HEK293 (cell line): ENCODE data around the gene ZNF556.
A peak's percentile ranks its signal among the peaks of the same experiment; 100 is the strongest.

Source experiments
- CTCF ChIA-PET: fragments of 350-600 bp; formaldehyde crosslinking; extraction: SDS; loops from one replicate; lab custom pipeline; 2021; ENCODE audit warnings: antibody characterized with exemption; lab: Yijun Ruan, JAX
- POLR2A ChIA-PET: fragments of 300-600 bp; formaldehyde crosslinking; extraction: SDS; loops from one replicate; lab custom pipeline; 2020; ENCODE audit warnings: antibody characterized with exemption, inconsistent platforms; lab: Yijun Ruan, JAX
- H3K27ac ChIP-seq: fragments of 200-500 bp; sonication (Bioruptor generic); 2 replicates; pipeline ENCODE4 v1.5.1; 2014; ENCODE audit warnings: low read depth, low read length, control low read depth, inconsistent platforms; ENCODE audit errors: extremely low read depth
- H3K36me3 ChIP-seq, 2 experiments: fragments of 200-500 bp in 1 of 2; sonication (Bioruptor generic) in 1 of 2; 1 replicate in 1 of 2; 2 replicates in 1 of 2; pipeline ENCODE4 v1.5.1; 2014 to 2017; ENCODE audit warnings: inconsistent platforms in 2 of 2, low read length in 2 of 2; ENCODE audit not compliant: control insufficient read depth in 2 of 2, insufficient read depth in 1 of 2
- H3K4me1 ChIP-seq: fragments of 200-500 bp; sonication (Bioruptor generic); 2 replicates; pipeline ENCODE4 v1.5.1; 2014; ENCODE audit warnings: mild to moderate bottlenecking, low read length, inconsistent platforms; ENCODE audit not compliant: control insufficient read depth, insufficient read depth
- H3K4me3 ChIP-seq: 2 replicates; pipeline ENCODE4 v1.5.1; 2011; ENCODE audit warnings: low read depth, mild to moderate bottlenecking, control low read depth, low read length, moderate library complexity
- H3K9me3 ChIP-seq: fragments of 200-500 bp; sonication (Bioruptor generic); 2 replicates; pipeline ENCODE4 v1.5.1; 2014; ENCODE audit warnings: low read depth, low read length, inconsistent platforms; ENCODE audit not compliant: control insufficient read depth, insufficient read depth
- ATF2 ChIP-seq: fragments of 450-650 bp; formaldehyde crosslinking; IDR thresholded peaks from 2 replicates; pipeline ENCODE4 v1.5.1; 2016; ENCODE audit warnings: missing biosample characterization, missing genetic modification characterization, low read depth
- BCL6B ChIP-seq: fragments of 450-650 bp; formaldehyde crosslinking; IDR thresholded peaks from 2 replicates; pipeline ENCODE4 v1.5.1; 2017; ENCODE audit warnings: missing biosample characterization, missing genetic modification characterization
- EGR2 ChIP-seq: fragments of 450-650 bp; formaldehyde crosslinking; IDR thresholded peaks from 2 replicates; pipeline ENCODE4 v1.5.1; 2016; ENCODE audit warnings: low read depth, missing biosample characterization, missing genetic modification characterization
- HIC1 ChIP-seq: fragments of 450-650 bp; formaldehyde crosslinking; IDR thresholded peaks from 2 replicates; pipeline ENCODE4 v1.5.1; 2016; ENCODE audit warnings: missing biosample characterization, missing genetic modification characterization
- HOXC10 ChIP-seq: sonication (generic); formaldehyde crosslinking; IDR thresholded peaks from 2 replicates; pipeline ENCODE4 v1.8.1; 2023; ENCODE audit warnings: mild to moderate bottlenecking, missing genetic modification reagents
- PRDM1 ChIP-seq: fragments of 450-650 bp; formaldehyde crosslinking; IDR thresholded peaks from 2 replicates; pipeline ENCODE4; 2016; ENCODE audit warnings: missing biosample characterization, missing genetic modification characterization
- WT1 ChIP-seq: fragments of 450-650 bp; formaldehyde crosslinking; IDR thresholded peaks from 2 replicates; pipeline ENCODE4 v1.5.1; 2016; ENCODE audit warnings: missing biosample characterization, missing genetic modification characterization
- ZBTB17 ChIP-seq: fragments of 450-650 bp; formaldehyde crosslinking; IDR thresholded peaks from 2 replicates; pipeline ENCODE4 v1.5.1; 2016; ENCODE audit warnings: missing biosample characterization, missing genetic modification characterization
- ZBTB7A ChIP-seq: fragments of 450-650 bp; formaldehyde crosslinking; IDR thresholded peaks from 2 replicates; pipeline ENCODE4 v1.5.1; 2016; ENCODE audit warnings: low read depth, missing biosample characterization, missing genetic modification characterization
- ZNF114 ChIP-seq: fragments of 450-650 bp; formaldehyde crosslinking; IDR thresholded peaks from 2 replicates; pipeline ENCODE4 v1.5.0; 2017; ENCODE audit warnings: missing biosample characterization, missing genetic modification characterization
- ZNF121 ChIP-seq: fragments of 450-650 bp; formaldehyde crosslinking; IDR thresholded peaks from 2 replicates; pipeline ENCODE4 v1.5.1; 2016; ENCODE audit warnings: missing biosample characterization, missing genetic modification characterization
- ZNF18 ChIP-seq: fragments of 450-650 bp; formaldehyde crosslinking; IDR thresholded peaks from 2 replicates; pipeline ENCODE4 v1.5.1; 2016; ENCODE audit warnings: missing biosample characterization, missing genetic modification characterization
- ZNF274 ChIP-seq, 2 experiments: fragments of 200-500 bp in 1 of 2; fragments of 450-650 bp in 1 of 2; sonication (Bioruptor generic) in 1 of 2; formaldehyde crosslinking in 1 of 2; IDR thresholded peaks; 2 replicates each; pipeline versions ENCODE4 v1.5.1 to v1.6.1; 2014 to 2016; ENCODE audit warnings: borderline replicate concordance in 1 of 2, inconsistent platforms in 1 of 2, low read length in 1 of 2, missing biosample characterization in 1 of 2, missing genetic modification characterization in 1 of 2
- ZNF335 ChIP-seq: fragments of 450-650 bp; formaldehyde crosslinking; conservative IDR thresholded peaks from 2 replicates; pipeline ENCODE4 v1.5.1; 2016; ENCODE audit warnings: missing biosample characterization, missing genetic modification characterization
- ZNF350 ChIP-seq: fragments of 450-650 bp; formaldehyde crosslinking; IDR thresholded peaks from 2 replicates; pipeline ENCODE4 v1.5.0; 2017; ENCODE audit warnings: missing biosample characterization, mild to moderate bottlenecking, missing genetic modification characterization
- ZNF423 ChIP-seq: fragments of 450-650 bp; formaldehyde crosslinking; IDR thresholded peaks from 2 replicates; pipeline ENCODE4 v1.5.1; 2016; ENCODE audit warnings: missing biosample characterization, missing genetic modification characterization
- ZNF555 ChIP-seq: fragments of 450-650 bp; formaldehyde crosslinking; conservative IDR thresholded peaks from 2 replicates; pipeline ENCODE4 v1.5.1; 2017; ENCODE audit warnings: missing biosample characterization, mild to moderate bottlenecking, missing genetic modification characterization, inconsistent platforms
- ZNF658 ChIP-seq: fragments of 450-650 bp; formaldehyde crosslinking; IDR thresholded peaks from 2 replicates; pipeline ENCODE4; 2016; ENCODE audit warnings: missing biosample characterization, missing genetic modification characterization
- ZNF704 ChIP-seq: fragments of 450-650 bp; formaldehyde crosslinking; IDR thresholded peaks from 2 replicates; pipeline ENCODE4 v1.5.1; 2016; ENCODE audit warnings: missing biosample characterization, missing genetic modification characterization
- ZNF830 ChIP-seq: fragments of 450-650 bp; IDR thresholded peaks from 2 replicates; pipeline ENCODE4 v1.5.0; 2018; ENCODE audit warnings: missing biosample characterization, missing genetic modification characterization, low read depth, mild to moderate bottlenecking, moderate library complexity
- ZSCAN4 ChIP-seq: fragments of 450-650 bp; formaldehyde crosslinking; IDR thresholded peaks from 2 replicates; pipeline ENCODE4 v1.5.1; 2017; ENCODE audit warnings: missing biosample characterization, missing genetic modification characterization
- TF ChIP-seq, protein P1 (sequence below): fragments of 450-650 bp; IDR thresholded peaks from 2 replicates; pipeline ENCODE4 v1.5.1; 2018; ENCODE audit warnings: missing biosample characterization, missing genetic modification characterization

ZNF556 gene

DNA sequence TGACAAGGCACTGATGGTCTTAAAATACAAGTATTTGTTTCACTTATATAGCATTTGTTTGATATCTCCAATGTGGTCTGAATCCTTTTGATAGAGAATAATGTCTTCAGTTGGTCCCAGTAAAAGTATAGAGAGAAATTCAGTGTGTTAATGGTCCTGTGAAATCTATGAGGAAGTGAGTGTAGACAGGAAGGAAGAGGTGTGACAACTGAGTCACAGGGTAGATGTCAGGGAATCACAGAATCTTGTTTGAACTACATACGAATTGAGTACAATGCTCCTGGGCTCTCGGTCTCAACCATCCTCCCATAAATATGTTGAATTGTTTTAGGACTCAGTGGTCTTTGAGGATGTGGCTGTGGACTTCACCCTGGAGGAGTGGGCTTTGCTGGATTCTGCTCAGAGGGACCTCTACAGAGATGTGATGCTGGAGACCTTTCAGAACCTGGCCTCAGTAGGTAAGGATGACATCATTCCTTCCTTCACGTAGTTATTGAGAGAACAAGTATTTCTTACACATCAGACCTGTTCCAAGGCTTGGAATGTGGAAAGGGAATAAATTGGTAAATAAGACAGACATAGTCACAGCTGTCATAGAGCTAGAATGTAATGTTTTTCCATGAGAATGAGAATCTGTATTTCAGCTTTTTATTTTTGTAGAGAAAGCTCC is 16.7 kb upstream of the ZNF556 start:
- H3K4me1 ChIP-seq: no peaks in the 10 kb centered on the region
- TF ChIP-seq ATF2 (tag by site-specific recombination): peak; percentile 61; the same call in 1 of the 2 replicates
- no peak for TF ChIP-seq ZNF274 (IDR thresholded peaks at IDR 0.05; ENCODE audit: low read length)
- no peak for TF ChIP-seq ZNF274 (tag by site-specific recombination; IDR thresholded peaks at IDR 0.05; ENCODE audit: borderline replicate concordance)
- TF ChIP-seq, all 188 proteins: peak for 1
- Histone ChIP-seq H3K27ac (no peak overlapping the region), H3K36me3 (peaks cover 5 to 62% of the 10 kb centered on the region in 2 experiments; a peak in 2 of 3 replicates), H3K4me3 (no peak overlapping the region), H3K9me3 (no peaks in the 10 kb centered on the region)
- POLR2A ChIA-PET: interaction anchor here (1.1 kb wide), 1 partner anchor 9 kb away, joined by 6 read pairs; the partner anchor contains the start of gene ZNF555
- CTCF ChIA-PET: interaction anchor here (0.6 kb wide), 1 partner anchor 71 kb away, joined by 4 read pairs; no protein-coding TSS in a partner anchor

GRCh38 chr19:2852598-2852997 is 14.5 kb upstream of the ZNF556 start:
- H3K36me3 ChIP-seq: peaks cover 5 to 50% of the 10 kb centered on the region in 2 experiments; a peak in 2 of 3 replicates
- no peaks in the 10 kb centered on the region for H3K9me3 ChIP-seq
- TF ChIP-seq ZNF18 (tag by site-specific recombination) (peak; percentile 8; the same call in 1 of the 2 replicates), BCL6B (tag by site-specific recombination) (no peak), ZNF121 (tag by site-specific recombination) (no peak), ZBTB7A (tag by site-specific recombination) (no peak), ZNF658 (tag by site-specific recombination) (no peak), ZNF350 (tag by site-specific recombination) (no peak), ZNF274 (IDR thresholded peaks at IDR 0.05; ENCODE audit: low read length) (no peak), ZNF274 (tag by site-specific recombination; IDR thresholded peaks at IDR 0.05; ENCODE audit: borderline replicate concordance) (peak; percentile 79; the same call in 1 of the 2 replicates), PRDM1 (tag by site-specific recombination) (no peak), EGR2 (tag by site-specific recombination) (no peak), ZNF704 (tag by site-specific recombination) (no peak), HIC1 (tag by site-specific recombination) (no peak), WT1 (no peak), ZNF335 (tag by site-specific recombination) (no peak), ZNF830 (tag by site-specific recombination) (no peak), ZNF555 (tag by site-specific recombination) (0 out of 2 replicates have a peak, but pooled peaks have one; percentile 3), ZNF423 (tag by site-specific recombination) (no peak), ZBTB17 (no peak), ZSCAN4 (tag by site-specific recombination) (no peak), ZNF114 (tag by site-specific recombination) (no peak), HOXC10 (CRISPR knock-in tag) (no peak)
- TF ChIP-seq, protein P1, sequence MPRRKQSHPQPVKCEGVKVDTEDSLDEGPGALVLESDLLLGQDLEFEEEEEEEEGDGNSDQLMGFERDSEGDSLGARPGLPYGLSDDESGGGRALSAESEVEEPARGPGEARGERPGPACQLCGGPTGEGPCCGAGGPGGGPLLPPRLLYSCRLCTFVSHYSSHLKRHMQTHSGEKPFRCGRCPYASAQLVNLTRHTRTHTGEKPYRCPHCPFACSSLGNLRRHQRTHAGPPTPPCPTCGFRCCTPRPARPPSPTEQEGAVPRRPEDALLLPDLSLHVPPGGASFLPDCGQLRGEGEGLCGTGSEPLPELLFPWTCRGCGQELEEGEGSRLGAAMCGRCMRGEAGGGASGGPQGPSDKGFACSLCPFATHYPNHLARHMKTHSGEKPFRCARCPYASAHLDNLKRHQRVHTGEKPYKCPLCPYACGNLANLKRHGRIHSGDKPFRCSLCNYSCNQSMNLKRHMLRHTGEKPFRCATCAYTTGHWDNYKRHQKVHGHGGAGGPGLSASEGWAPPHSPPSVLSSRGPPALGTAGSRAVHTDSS (tag by site-specific recombination): no peak
- ChIA-PET CTCF (no interaction called here), POLR2A (no interaction called here)
- H3K4me1 ChIP-seq: no peaks in the 10 kb centered on the region
- H3K4me3 ChIP-seq: no peak overlapping the region
- no peak overlapping the region for H3K27ac ChIP-seq
